ENCODE data around the gene THBS1.

Gene THBS1

DNA sequence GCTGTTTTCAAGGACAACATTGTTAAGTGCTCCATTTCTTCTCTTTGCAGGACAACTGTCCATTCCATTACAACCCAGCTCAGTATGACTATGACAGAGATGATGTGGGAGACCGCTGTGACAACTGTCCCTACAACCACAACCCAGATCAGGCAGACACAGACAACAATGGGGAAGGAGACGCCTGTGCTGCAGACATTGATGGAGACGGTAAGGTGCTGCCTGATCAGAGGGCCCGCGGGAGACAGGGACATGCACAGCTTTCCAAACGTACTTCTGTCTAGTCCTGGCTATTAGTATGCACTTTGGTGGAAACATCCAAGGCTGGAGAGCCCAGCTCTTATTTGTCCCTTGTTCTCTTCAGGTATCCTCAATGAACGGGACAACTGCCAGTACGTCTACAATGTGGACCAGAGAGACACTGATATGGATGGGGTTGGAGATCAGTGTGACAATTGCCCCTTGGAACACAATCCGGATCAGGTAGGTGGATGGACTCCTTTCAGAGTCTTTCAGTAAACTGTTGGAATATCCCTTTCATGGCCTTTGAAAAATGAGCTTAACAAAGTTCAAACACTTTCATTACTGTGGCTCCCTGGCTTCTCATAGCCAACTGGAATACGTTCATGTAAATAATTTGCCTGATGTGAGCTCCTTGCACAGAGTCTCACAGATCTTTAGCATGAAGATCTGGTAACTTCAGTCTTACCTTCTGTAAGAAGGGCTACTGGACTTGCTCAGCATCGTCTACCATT is 10.4 kb downstream of the THBS1 start:
- TF ChIP-seq, protein P1, sequence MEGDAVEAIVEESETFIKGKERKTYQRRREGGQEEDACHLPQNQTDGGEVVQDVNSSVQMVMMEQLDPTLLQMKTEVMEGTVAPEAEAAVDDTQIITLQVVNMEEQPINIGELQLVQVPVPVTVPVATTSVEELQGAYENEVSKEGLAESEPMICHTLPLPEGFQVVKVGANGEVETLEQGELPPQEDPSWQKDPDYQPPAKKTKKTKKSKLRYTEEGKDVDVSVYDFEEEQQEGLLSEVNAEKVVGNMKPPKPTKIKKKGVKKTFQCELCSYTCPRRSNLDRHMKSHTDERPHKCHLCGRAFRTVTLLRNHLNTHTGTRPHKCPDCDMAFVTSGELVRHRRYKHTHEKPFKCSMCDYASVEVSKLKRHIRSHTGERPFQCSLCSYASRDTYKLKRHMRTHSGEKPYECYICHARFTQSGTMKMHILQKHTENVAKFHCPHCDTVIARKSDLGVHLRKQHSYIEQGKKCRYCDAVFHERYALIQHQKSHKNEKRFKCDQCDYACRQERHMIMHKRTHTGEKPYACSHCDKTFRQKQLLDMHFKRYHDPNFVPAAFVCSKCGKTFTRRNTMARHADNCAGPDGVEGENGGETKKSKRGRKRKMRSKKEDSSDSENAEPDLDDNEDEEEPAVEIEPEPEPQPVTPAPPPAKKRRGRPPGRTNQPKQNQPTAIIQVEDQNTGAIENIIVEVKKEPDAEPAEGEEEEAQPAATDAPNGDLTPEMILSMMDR (IDR thresholded peaks at IDR 0.05; ENCODE audit: low read depth, low read length): no peak
- H3K4me3 ChIP-seq (replicated peaks in 1 of 2; ENCODE audit: low read depth in 2 of 2, low read length in 2 of 2): no peak overlapping the region
- DNase-seq (ENCODE audit: low read depth in 2 of 2): peak; percentile 24 to 67

DNA sequence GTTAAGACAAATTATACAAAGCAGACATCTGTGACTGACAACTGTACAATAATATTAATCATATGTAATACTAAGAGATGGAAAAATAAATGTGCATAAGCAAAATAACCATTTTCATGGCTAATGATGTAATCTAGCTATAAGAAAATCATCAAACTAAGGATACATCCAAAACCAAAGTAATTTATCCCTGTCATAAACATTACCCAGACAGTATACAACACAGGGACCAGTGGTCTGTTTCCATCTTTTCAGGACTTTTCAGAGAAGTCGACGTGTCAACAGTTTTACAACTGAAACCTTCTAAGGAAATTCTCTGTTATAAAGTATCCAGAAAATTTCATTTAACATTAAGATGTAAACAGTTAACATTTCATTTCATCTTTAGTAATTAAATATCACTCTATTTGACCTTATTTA is 11.0 kb downstream of the THBS1 start:
- DNase-seq (ENCODE audit: low read depth in 2 of 2): peak in 1 of 2 donors; percentile 62
- H3K4me3 ChIP-seq (replicated peaks in 1 of 2; ENCODE audit: low read depth in 2 of 2, low read length in 2 of 2): no peak overlapping the region
- TF ChIP-seq, protein P1 (IDR thresholded peaks at IDR 0.05; ENCODE audit: low read depth, low read length): no peak

DNA sequence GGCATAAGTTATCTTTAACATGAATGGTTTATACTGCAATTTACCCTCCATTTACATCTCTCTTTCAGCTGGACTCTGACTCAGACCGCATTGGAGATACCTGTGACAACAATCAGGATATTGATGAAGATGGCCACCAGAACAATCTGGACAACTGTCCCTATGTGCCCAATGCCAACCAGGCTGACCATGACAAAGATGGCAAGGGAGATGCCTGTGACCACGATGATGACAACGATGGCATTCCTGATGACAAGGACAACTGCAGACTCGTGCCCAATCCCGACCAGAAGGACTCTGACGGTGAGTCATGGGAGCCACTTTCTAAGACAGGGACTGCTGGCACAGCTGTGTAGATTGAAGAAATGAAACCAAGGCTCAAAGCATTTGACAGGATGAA is 11.6 kb downstream of the THBS1 start:
- TF ChIP-seq, protein P1 (IDR thresholded peaks at IDR 0.05; ENCODE audit: low read depth, low read length): no peak
- H3K4me3 ChIP-seq (replicated peaks in 1 of 2; ENCODE audit: low read depth in 2 of 2, low read length in 2 of 2): no peak overlapping the region
- peak; percentile 40 to 72 for DNase-seq (ENCODE audit: low read depth in 2 of 2)

DNA sequence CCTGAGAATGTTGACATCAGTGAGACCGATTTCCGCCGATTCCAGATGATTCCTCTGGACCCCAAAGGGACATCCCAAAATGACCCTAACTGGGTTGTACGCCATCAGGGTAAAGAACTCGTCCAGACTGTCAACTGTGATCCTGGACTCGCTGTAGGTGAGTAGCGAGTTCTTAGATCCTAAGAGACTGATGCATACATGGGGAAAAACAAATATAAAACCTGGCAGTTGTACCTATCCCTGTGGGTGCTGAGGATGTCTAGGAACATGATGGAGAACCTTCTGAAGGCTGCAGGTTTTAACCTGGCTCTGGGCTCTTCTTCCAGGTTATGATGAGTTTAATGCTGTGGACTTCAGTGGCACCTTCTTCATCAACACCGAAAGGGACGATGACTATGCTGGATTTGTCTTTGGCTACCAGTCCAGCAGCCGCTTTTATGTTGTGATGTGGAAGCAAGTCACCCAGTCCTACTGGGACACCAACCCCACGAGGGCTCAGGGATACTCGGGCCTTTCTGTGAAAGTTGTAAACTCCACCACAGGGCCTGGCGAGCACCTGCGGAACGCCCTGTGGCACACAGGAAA is 12.3 kb downstream of the THBS1 start:
- peak; percentile 25 to 65 for DNase-seq (ENCODE audit: low read depth in 2 of 2)
- no peak overlapping the region for H3K4me3 ChIP-seq (replicated peaks in 1 of 2; ENCODE audit: low read depth in 2 of 2, low read length in 2 of 2)

DNA sequence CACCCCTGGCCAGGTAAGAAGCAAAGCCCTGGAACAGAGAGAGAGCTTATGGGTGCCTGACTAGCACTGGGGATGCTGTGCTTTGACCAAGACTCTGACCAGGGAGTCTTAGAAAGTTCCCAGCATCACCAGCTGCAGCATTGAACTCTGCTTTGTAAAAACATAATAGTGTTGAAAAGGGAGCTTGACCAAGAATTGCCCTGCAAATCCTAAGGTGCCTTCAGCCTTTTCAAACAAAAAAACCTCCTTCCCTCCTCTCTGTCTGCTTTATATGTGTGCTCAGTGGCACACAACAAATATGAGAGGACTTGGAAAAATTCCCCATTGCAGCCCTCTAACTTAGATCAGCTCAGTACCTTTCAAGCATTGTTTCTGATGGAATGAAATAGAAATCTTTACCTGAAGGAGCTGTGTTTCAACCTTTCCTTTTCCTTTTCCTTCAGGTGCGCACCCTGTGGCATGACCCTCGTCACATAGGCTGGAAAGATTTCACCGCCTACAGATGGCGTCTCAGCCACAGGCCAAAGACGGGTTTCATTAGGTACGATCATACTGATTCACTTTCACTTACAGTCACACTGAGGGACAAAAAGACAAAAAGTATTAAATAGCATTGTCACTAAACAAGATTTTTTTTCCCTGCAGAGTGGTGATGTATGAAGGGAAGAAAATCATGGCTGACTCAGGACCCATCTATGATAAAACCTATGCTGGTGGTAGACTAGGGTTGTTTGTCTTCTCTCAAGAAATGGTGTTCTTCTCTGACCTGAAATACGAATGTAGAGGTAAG is 13.0 kb downstream of the THBS1 start:
- H3K4me3 ChIP-seq (replicated peaks in 1 of 2; ENCODE audit: low read depth in 2 of 2, low read length in 2 of 2): no peak overlapping the region
- DNase-seq (ENCODE audit: low read depth in 2 of 2): peak in 1 of 2 donors; percentile 55
- TF ChIP-seq, protein P1 (IDR thresholded peaks at IDR 0.05; ENCODE audit: low read depth, low read length): no peak

More for the DNA sequence above, 12.3 kb downstream of the THBS1 start:
- TF ChIP-seq, protein P1 (IDR thresholded peaks at IDR 0.05; ENCODE audit: low read depth, low read length): no peak

DNA sequence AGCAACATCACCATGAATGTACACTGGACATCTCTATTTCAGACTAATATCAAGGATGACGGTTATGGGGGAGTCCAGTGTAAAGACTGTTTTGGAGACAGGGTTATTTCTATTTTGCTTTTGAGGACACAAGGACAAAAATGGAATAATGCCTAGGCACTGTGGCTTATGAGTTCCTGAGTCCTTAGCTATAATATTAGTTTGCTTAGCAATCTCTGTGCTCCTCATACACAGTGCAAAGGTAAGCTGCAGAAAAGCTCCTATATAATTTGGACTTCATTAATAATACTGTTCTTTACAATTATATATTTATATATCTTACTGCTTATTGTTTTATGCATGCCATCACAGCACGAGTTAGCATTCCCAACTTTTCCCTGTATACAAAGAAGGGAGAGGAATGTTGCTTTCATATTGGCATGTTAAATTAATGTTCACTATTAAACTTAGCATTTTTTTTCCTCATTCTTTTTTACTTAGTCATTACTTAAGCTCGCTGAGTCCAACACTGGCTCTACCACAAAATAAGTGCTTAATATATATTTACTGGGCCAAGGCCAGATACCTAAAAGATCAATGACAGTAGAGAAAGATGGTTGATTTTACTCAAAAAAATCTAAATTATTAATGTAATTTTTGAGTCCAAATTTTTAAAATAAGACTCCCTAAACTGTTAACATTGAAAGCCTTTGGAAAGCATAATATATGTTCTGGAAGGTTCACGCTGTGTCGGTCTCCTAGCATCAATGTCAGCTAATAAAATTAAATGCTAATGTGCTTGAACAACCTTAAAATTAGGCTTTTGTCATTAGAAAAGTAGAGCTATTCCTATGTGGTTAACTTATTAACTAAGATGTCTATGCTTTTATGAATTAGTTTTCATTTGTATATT is 13.8 kb downstream of the THBS1 start:
- DNase-seq (ENCODE audit: low read depth in 2 of 2): peak; percentile 49 to 57
- TF ChIP-seq, protein P1 (IDR thresholded peaks at IDR 0.05; ENCODE audit: low read depth, low read length): no peak
- H3K4me3 ChIP-seq (replicated peaks in 1 of 2; ENCODE audit: low read depth in 2 of 2, low read length in 2 of 2): no peak overlapping the region
